HG02938 (cell line): Measurements from ENCODE around the gene PLEKHA4.

Experiments used
- ATAC-seq: cut with Tn5 transposase; IDR thresholded peaks from one replicate; pipeline ENCODE4 v1.9.1; 2021; ENCODE audit warnings: mild to moderate bottlenecking, moderate library complexity; ENCODE audit not compliant: unreplicated experiment

The PLEKHA4 gene

GRCh38 chr19:48833977-48834376 lies 34.4 kb downstream of the PLEKHA4 start:
- no peak for ATAC-seq

GRCh38 chr19:48833049-48833448 lies 35.4 kb downstream of the PLEKHA4 start:
- ATAC-seq, result no peak

GRCh38 chr19:48830965-48831364 lies 37.5 kb downstream of the PLEKHA4 start:
- no peak for ATAC-seq

GRCh38 chr19:48830088-48830487 lies 38.3 kb downstream of the PLEKHA4 start:
- ATAC-seq, result no peak

- ATAC-seq, result no peak
These were observed 41.8 kb downstream of the PLEKHA4 start for GRCh38 chr19:48826606-48827020.

GRCh38 chr19:48822514-48822913 lies 45.9 kb downstream of the PLEKHA4 start:
- no peak for ATAC-seq

- no peak for ATAC-seq
These were observed 46.8 kb downstream of the PLEKHA4 start for GRCh38 chr19:48821633-48822032.

- no peak for ATAC-seq
These were observed 49.0 kb downstream of the PLEKHA4 start for GRCh38 chr19:48819366-48819816.

- ATAC-seq, result no peak
These were observed 50.1 kb downstream of the PLEKHA4 start for GRCh38 chr19:48818234-48818820.

GRCh38 chr19:48817585-48818124 lies 50.8 kb downstream of the PLEKHA4 start:
- ATAC-seq, result no peak

- no peak for ATAC-seq
These were observed 52.4 kb downstream of the PLEKHA4 start for GRCh38 chr19:48815870-48816501.

- no peak for ATAC-seq
These were observed 53.5 kb downstream of the PLEKHA4 start for GRCh38 chr19:48814895-48815294.

- no peak for ATAC-seq
These were observed 55.1 kb downstream of the PLEKHA4 start for GRCh38 chr19:48813123-48813913.

- ATAC-seq, result no peak
These were observed 56.1 kb downstream of the PLEKHA4 start for GRCh38 chr19:48812094-48812929.

GRCh38 chr19:48810151-48810550 lies 58.3 kb downstream of the PLEKHA4 start:
- no peak for ATAC-seq

- ATAC-seq, result no peak
These were observed 60.7 kb downstream of the PLEKHA4 start for GRCh38 chr19:48807590-48808308.

GRCh38 chr19:48806818-48807589 lies 61.4 kb downstream of the PLEKHA4 start:
- no peak for ATAC-seq

- no peak for ATAC-seq
These were observed 61.9 kb downstream of the PLEKHA4 start for GRCh38 chr19:48806518-48806817.

- no peak for ATAC-seq
These were observed 63.0 kb downstream of the PLEKHA4 start for GRCh38 chr19:48805452-48805851.

- ATAC-seq, result no peak
These were observed 63.9 kb downstream of the PLEKHA4 start for GRCh38 chr19:48804496-48804895.
